Endodermal cell (in vitro differentiated cells): ENCODE results near the gene JAK3. TPM values are rescaled to one million over a fixed set of nuclear protein-coding genes. Genes with fewer than 3 reads are reported as not detected.

Experiments
- DNase-seq: peaks from one replicate; pipeline ENCODE4 v3.0.0-alpha.2; 2017
- H3K27ac ChIP-seq: 2 replicates; pipeline ENCODE4 v1.5.1; 2013; ENCODE audit warnings: mild to moderate bottlenecking, low read depth, low read length, moderate library complexity
- H3K27me3 ChIP-seq: 2 replicates; pipeline ENCODE4 v1.6.1; 2013; ENCODE audit warnings: mild to moderate bottlenecking, low read length, moderate library complexity; ENCODE audit not compliant: insufficient read depth, control insufficient read depth, poor library complexity, severe bottlenecking
- H3K36me3 ChIP-seq: 2 replicates; pipeline ENCODE4 v1.7.0; 2013; ENCODE audit warnings: mild to moderate bottlenecking, low read length, moderate library complexity; ENCODE audit not compliant: control insufficient read depth, insufficient read depth
- H3K4me1 ChIP-seq: one replicate; pipeline ENCODE4 v1.7.0; 2013; ENCODE audit warnings: low read length; ENCODE audit not compliant: control insufficient read depth, insufficient read depth
- H3K4me3 ChIP-seq: 2 replicates; pipeline ENCODE4 v1.5.1; 2013; ENCODE audit warnings: mild to moderate bottlenecking, low read length, moderate library complexity
- H3K9ac ChIP-seq: 2 replicates; pipeline ENCODE4 v1.6.1; 2013; ENCODE audit warnings: mild to moderate bottlenecking, low read length, moderate library complexity; ENCODE audit not compliant: poor library complexity, severe bottlenecking; ENCODE audit errors: extremely low read depth
- H3K9me3 ChIP-seq: 2 replicates; pipeline ENCODE4 v1.6.1; 2013; ENCODE audit warnings: mild to moderate bottlenecking, low read length, moderate library complexity; ENCODE audit not compliant: control insufficient read depth
- H3K27ac Mint-ChIP-seq: 2 replicates; pipeline ENCODE4 v1.8.0; 2020; ENCODE audit warnings: mixed read lengths
- H3K27me3 Mint-ChIP-seq: 2 replicates; pipeline ENCODE4 v1.8.0; 2021; ENCODE audit warnings: mild to moderate bottlenecking, mixed read lengths; ENCODE audit not compliant: insufficient read depth
- H3K36me3 Mint-ChIP-seq: 2 replicates; pipeline ENCODE4 v1.8.0; 2020; ENCODE audit warnings: low read depth, mixed read lengths
- H3K4me1 Mint-ChIP-seq: 2 replicates; pipeline ENCODE4 v1.8.0; 2020; ENCODE audit warnings: mixed read lengths
- H3K4me3 Mint-ChIP-seq: 2 replicates; pipeline ENCODE4 v1.8.0; 2020; ENCODE audit warnings: mild to moderate bottlenecking, moderate library complexity, mixed read lengths
- H3K9me3 Mint-ChIP-seq: 2 replicates; pipeline ENCODE4 v1.8.0; 2020; ENCODE audit warnings: mild to moderate bottlenecking, mixed read lengths
- CTCF ChIP-seq: fragments of 200-600 bp; sonication (generic); conservative IDR thresholded peaks from 2 replicates; pipeline ENCODE4 v1.5.0; 2021; ENCODE audit warnings: antibody characterized with exemption, mild to moderate bottlenecking
- WGBS, 2 experiments: methylation state at CpG; one replicate each; pipeline versions ENCODE4 v1.1.5 to v1.1.7; 2013; ENCODE audit warnings: missing lambda C conversion rate in 2 of 2, mixed read lengths in 1 of 2; ENCODE audit not compliant: insufficient coverage in 1 of 2, insufficient read length in 1 of 2; 5-methylcytosine and 5-hydroxymethylcytosine counted together
- total RNA-seq, 2 donors: library from RNA; stranded (reverse); fragmentation: NEBNext Ultra II Directional in 1 of 2; extraction: Animal tissue kit (Norgen Biotek cat#: 25700) in 1 of 2; gene quantifications; 2 replicates in 1 of 2; 3 replicates in 1 of 2; pipeline ENCODE4 v1.2.1, GENCODE V29; 2021

Gene JAK3
- total RNA-seq, 2 donors from 2014 or later: 2.8 to 3.2 TPM

- H3K27ac ChIP-seq: no peak overlapping the region
- 89 to 100% methylated on average over 2 to 6 of the region's 6 CpGs for WGBS, 2 experiments
- Mint-ChIP-seq H3K27me3 (peaks cover 9% of the 10 kb centered on the region), H3K27ac (no peak overlapping the region), H3K36me3 (no peaks in the 10 kb centered on the region), H3K4me1 (peaks cover 1% of the 10 kb centered on the region), H3K9me3 (no peaks in the 10 kb centered on the region), H3K4me3 (no peak overlapping the region)
- H3K9ac ChIP-seq: no peak overlapping the region
- no peak for TF ChIP-seq CTCF
- no peak for DNase-seq
- H3K27me3 ChIP-seq: peaks cover 4% of the 10 kb centered on the region
- no peak overlapping the region for H3K4me3 ChIP-seq
- no peaks in the 10 kb centered on the region for H3K9me3 ChIP-seq
- H3K4me1 ChIP-seq: no peaks in the 10 kb centered on the region
- no peaks in the 10 kb centered on the region for H3K36me3 ChIP-seq
These were observed 6.3 kb upstream of the JAK3 start for GRCh38 chr19:17854061-17854460.

- H3K4me3 ChIP-seq: no peak overlapping the region
- peaks cover 5% of the 10 kb centered on the region for H3K27me3 ChIP-seq
- Mint-ChIP-seq H3K27ac (no peak overlapping the region), H3K36me3 (no peaks in the 10 kb centered on the region), H3K4me3 (no peak overlapping the region), H3K4me1 (no peaks in the 10 kb centered on the region), H3K27me3 (peaks cover 31% of the 10 kb centered on the region), H3K9me3 (no peaks in the 10 kb centered on the region)
- no peaks in the 10 kb centered on the region for H3K36me3 ChIP-seq
- H3K9ac ChIP-seq: no peak overlapping the region
- no peaks in the 10 kb centered on the region for H3K9me3 ChIP-seq
- no peaks in the 10 kb centered on the region for H3K4me1 ChIP-seq
- no peak for DNase-seq
- no peak for TF ChIP-seq CTCF
- WGBS, 2 experiments: 92% methylated on average over 12 to 14 of the region's 14 CpGs
- no peak overlapping the region for H3K27ac ChIP-seq
These were observed 962 bp upstream of the JAK3 start for GRCh38 chr19:17848595-17849292.

DNA sequence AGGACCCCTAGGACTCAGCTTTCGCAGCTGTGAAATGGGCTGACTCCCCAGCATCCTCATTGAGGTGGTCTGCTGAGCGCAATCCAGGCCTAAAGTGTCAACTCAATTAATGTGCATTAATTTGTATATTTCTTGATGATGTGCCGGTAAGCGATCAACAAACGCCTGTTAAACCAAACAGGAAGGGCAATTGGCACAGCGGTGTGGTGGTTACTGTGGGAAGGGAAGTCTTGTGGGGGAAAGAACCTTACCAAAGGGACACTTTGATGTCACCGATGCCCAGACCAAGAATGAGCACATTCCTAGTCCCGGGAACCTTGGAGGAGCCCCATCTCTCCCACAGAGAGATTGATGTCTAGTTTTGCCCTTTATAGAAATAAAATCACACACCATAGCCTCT is 1.6 kb downstream of the JAK3 start:
- Mint-ChIP-seq H3K4me1 (peaks cover under 1% of the 10 kb centered on the region), H3K4me3 (no peak overlapping the region), H3K9me3 (no peaks in the 10 kb centered on the region), H3K27ac (no peak overlapping the region), H3K36me3 (no peaks in the 10 kb centered on the region), H3K27me3 (peaks cover 53% of the 10 kb centered on the region)
- DNase-seq: no peak
- Histone ChIP-seq H3K4me3 (no peak overlapping the region), H3K27me3 (peaks cover 23% of the 10 kb centered on the region), H3K9ac (no peak overlapping the region), H3K36me3 (no peaks in the 10 kb centered on the region), H3K4me1 (peaks cover 5% of the 10 kb centered on the region), H3K9me3 (no peaks in the 10 kb centered on the region), H3K27ac (no peak overlapping the region)
- WGBS, 2 experiments: 94 to 98% methylated on average over 7 to 8 of the region's 8 CpGs
- TF ChIP-seq CTCF: no peak
